Calu3 (cell line): ENCODE measurements around the gene AP2M1. TPM values are rescaled to one million over a fixed set of nuclear protein-coding genes. Genes with fewer than 3 reads are reported as not detected.
"Not testable (repeated sequence)": the region's sequence is repeated elsewhere in the genome, so short reads cannot be mapped to it uniquely, and the experiment has no call there.

ENCODE experiments used
- BruUV-seq: library from RNA; stranded (reverse); fragments of 400-500 nt; replicated peaks from 2 replicates; lab custom pipeline; 2021; lab: Mats Ljungman, UMichigan
- CTCF ChIA-PET: fragments of 300-600 bp; sonication (Branson Sonifier 250); formaldehyde crosslinking; loops from one replicate; lab custom pipeline; 2022; ENCODE audit warnings: antibody characterized with exemption; lab: Charles Lee
- DNase-seq: peaks from one replicate; pipeline ENCODE4 v3.0.0; 2022
- H3K27ac Mint-ChIP-seq: one replicate; pipeline ENCODE4 v1.8.0; 2022; ENCODE audit warnings: mixed read lengths; ENCODE audit not compliant: unreplicated experiment
- H3K27me3 Mint-ChIP-seq: one replicate; pipeline ENCODE4 v1.8.0; 2022; ENCODE audit warnings: mixed read lengths; ENCODE audit not compliant: unreplicated experiment
- H3K36me3 Mint-ChIP-seq: one replicate; pipeline ENCODE4 v1.8.0; 2022; ENCODE audit warnings: mild to moderate bottlenecking, moderate library complexity, mixed read lengths; ENCODE audit not compliant: insufficient read depth, unreplicated experiment
- H3K4me1 Mint-ChIP-seq: one replicate; pipeline ENCODE4 v1.8.0; 2022; ENCODE audit warnings: mild to moderate bottlenecking, low read depth, mixed read lengths; ENCODE audit not compliant: unreplicated experiment
- H3K4me3 Mint-ChIP-seq: one replicate; pipeline ENCODE4 v1.8.0; 2022; ENCODE audit warnings: mild to moderate bottlenecking, low read depth, moderate library complexity, mixed read lengths; ENCODE audit not compliant: unreplicated experiment
- H3K9me3 Mint-ChIP-seq: one replicate; pipeline ENCODE4 v1.8.0; 2022; ENCODE audit warnings: low read depth, mixed read lengths; ENCODE audit not compliant: unreplicated experiment
- CTCF ChIP-seq: fragments of 200-600 bp; IDR thresholded peaks from one replicate; pipeline ENCODE4 v1.8.0; 2022; ENCODE audit warnings: antibody characterized with exemption; ENCODE audit not compliant: unreplicated experiment
- intact Hi-C: fragments of 100-400 bp; cut with micrococcal nuclease; formaldehyde crosslinking; loops from one replicate; pipeline ENCODE4 v1.10.0; 2022; ENCODE audit not compliant: unreplicated experiment
- total RNA-seq: library from RNA; stranded (reverse); gene quantifications from 2 replicates; pipeline ENCODE4 v1.2.3, GENCODE V29; 2022

The AP2M1 gene
- total RNA-seq, 1 experiment from 2014 or later = 401 TPM

GRCh38 chr3:184158404-184158803 lies 16.3 kb upstream of the AP2M1 start:
- no peak overlapping the region for H3K4me3 Mint-ChIP-seq
- peaks cover 35% of the 10 kb centered on the region for H3K36me3 Mint-ChIP-seq
- H3K9me3 Mint-ChIP-seq = no peaks in the 10 kb centered on the region
- no peak for DNase-seq
- no peaks in the 10 kb centered on the region for H3K27me3 Mint-ChIP-seq
- TF ChIP-seq CTCF = no peak
- CTCF ChIA-PET = no interaction called here
- BruUV-seq = no TSS peak
- H3K4me1 Mint-ChIP-seq = peaks cover 28% of the 10 kb centered on the region
- intact Hi-C loops = no loop called here
- no peak overlapping the region for H3K27ac Mint-ChIP-seq

- no peak for TF ChIP-seq CTCF
- H3K27ac Mint-ChIP-seq = no peak overlapping the region
- peaks cover 38% of the 10 kb centered on the region for H3K36me3 Mint-ChIP-seq
- intact Hi-C loops = no loop called here
- peaks cover 19% of the 10 kb centered on the region for H3K4me1 Mint-ChIP-seq
- DNase-seq = no peak
- H3K4me3 Mint-ChIP-seq = no peak overlapping the region
- no peaks in the 10 kb centered on the region for H3K9me3 Mint-ChIP-seq
- CTCF ChIA-PET = interaction anchor here (0.6 to 0.7 kb wide), 2 partner anchors 19 to 200 kb away, joined by 3 to 6 read pairs; no protein-coding TSS in a partner anchor
- no TSS peak for BruUV-seq
- H3K27me3 Mint-ChIP-seq = no peaks in the 10 kb centered on the region
These were observed 14.2 kb upstream of the AP2M1 start for GRCh38 chr3:184160456-184160855.

DNA sequence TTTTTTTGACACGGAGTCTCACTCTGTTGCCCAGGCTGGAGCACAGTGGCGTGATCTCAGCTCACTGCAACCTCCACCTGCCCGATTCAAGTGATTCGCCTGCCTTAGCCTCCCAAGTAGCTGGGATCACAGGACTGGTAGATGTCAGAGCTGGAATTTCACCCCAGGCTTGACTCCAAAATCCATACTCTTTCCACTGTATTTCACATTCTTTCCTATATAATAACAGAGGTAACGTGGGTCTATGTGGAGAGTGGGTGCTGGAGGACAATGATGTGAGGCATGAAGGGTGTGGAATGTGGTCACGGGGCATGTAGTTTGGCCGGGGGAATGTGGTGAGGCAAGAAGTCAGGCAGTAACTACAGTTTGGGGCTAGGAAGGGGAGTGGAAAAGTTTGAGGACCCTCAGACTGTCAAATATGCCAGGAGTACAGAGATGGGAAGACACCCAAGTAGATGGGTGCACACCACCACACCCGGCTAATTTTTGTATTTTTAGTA lies 12.0 kb upstream of the AP2M1 start:
- H3K4me1 Mint-ChIP-seq, H3K27ac Mint-ChIP-seq, CTCF ChIA-PET, H3K9me3 Mint-ChIP-seq, H3K4me3 Mint-ChIP-seq, intact Hi-C loops, BruUV-seq, H3K27me3 Mint-ChIP-seq, DNase-seq: not testable (repeated sequence)
- peaks cover 24% of the 10 kb centered on the region for H3K36me3 Mint-ChIP-seq

DNA sequence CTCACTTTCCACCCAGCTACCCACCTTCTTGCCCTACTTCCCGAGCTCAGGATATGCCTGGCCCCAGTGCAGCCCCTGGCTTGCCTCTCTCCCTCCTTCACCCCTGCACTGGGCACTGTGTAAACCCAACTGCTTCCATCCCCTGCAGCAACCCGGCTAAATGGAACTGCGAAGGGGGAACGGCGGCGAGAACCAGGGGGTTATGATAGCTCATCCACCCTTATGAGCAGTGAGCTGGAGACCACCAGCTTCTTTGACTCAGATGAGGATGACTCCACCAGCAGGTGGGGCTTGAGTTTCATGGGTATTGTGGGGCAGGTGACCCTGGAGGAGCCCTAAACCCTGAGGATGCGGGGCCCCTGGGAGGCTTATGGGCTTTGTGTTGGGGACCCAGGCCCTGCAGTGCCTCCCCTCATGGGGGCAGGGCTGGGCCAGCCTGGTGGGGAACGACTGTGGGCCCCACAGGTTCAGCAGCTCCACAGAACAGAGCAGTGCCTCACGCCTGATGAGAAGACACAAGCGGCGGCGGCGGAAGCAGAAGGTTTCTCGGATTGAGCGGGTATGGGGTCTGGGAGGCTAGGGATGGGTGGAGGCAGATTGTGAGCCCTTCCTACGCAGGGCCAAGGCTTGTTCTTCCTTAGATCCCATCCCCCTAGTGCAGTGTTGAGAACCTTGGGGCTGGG lies 9.9 kb upstream of the AP2M1 start:
- H3K36me3 Mint-ChIP-seq = peaks cover 30% of the 10 kb centered on the region
- DNase-seq = no peak
- CTCF ChIA-PET = no interaction called here

More for the DNA sequence above, 9.9 kb upstream of the AP2M1 start:
- no peak for TF ChIP-seq CTCF
- Mint-ChIP-seq H3K27ac (no peak overlapping the region), H3K4me3 (no peak overlapping the region), H3K4me1 (peaks cover 9% of the 10 kb centered on the region), H3K9me3 (no peaks in the 10 kb centered on the region), H3K27me3 (no peaks in the 10 kb centered on the region)
- no TSS peak for BruUV-seq
- intact Hi-C loops = no loop called here
